HepG2 (cell line): ENCODE measurements around the gene TCF3.

Experiments used
- ARNTL ChIP-seq: sonication (generic); formaldehyde crosslinking; IDR thresholded peaks from 2 replicates; pipeline ENCODE4 v1.4.0; 2020; ENCODE audit warnings: mild to moderate bottlenecking, missing genetic modification reagents
- ATF1 ChIP-seq: IDR thresholded peaks from 2 replicates; pipeline ENCODE4 v1.6.1; 2016; ENCODE audit warnings: mild to moderate bottlenecking, control low read depth
- MXD1 ChIP-seq: sonication (generic); formaldehyde crosslinking; IDR thresholded peaks from 2 replicates; pipeline ENCODE4 v1.4.0; 2020; ENCODE audit warnings: mild to moderate bottlenecking, missing genetic modification reagents
- NCOR1 ChIP-seq: fragments of 200-600 bp; sonication (generic); IDR thresholded peaks from 2 replicates; pipeline ENCODE4 v1.7.0; 2017; ENCODE audit warnings: antibody characterized with exemption, low read length, borderline replicate concordance
- NFE2L1 ChIP-seq: sonication (generic); formaldehyde crosslinking; IDR thresholded peaks from 2 replicates; pipeline ENCODE4 v1.4.0; 2020; ENCODE audit warnings: missing genetic modification reagents, mild to moderate bottlenecking, borderline replicate concordance
- SCMH1 ChIP-seq: sonication (generic); formaldehyde crosslinking; IDR thresholded peaks from 2 replicates; pipeline ENCODE4 v1.9.0; 2021; ENCODE audit warnings: missing genetic modification reagents, mild to moderate bottlenecking, borderline replicate concordance
- SETDB1 ChIP-seq: sonication (generic); formaldehyde crosslinking; IDR thresholded peaks from 2 replicates; pipeline ENCODE4 v1.5.1; 2020; ENCODE audit warnings: missing genetic modification reagents, mild to moderate bottlenecking, borderline replicate concordance
- THAP7 ChIP-seq: sonication (generic); formaldehyde crosslinking; IDR thresholded peaks from 2 replicates; pipeline ENCODE4 v1.8.1; 2023; ENCODE audit warnings: mild to moderate bottlenecking, missing genetic modification reagents
- THAP9 ChIP-seq: sonication (generic); formaldehyde crosslinking; IDR thresholded peaks from 2 replicates; pipeline ENCODE4; 2020; ENCODE audit warnings: missing genetic modification reagents, mild to moderate bottlenecking, borderline replicate concordance
- TOPORS ChIP-seq: sonication (generic); formaldehyde crosslinking; IDR thresholded peaks from 2 replicates; pipeline ENCODE4 v1.8.0; 2023; ENCODE audit warnings: mild to moderate bottlenecking, missing genetic modification reagents
- XBP1 ChIP-seq: sonication (generic); formaldehyde crosslinking; IDR thresholded peaks from 2 replicates; pipeline ENCODE4 v1.5.0; 2020; ENCODE audit warnings: missing genetic modification reagents
- ZNF335 ChIP-seq: sonication (generic); formaldehyde crosslinking; IDR thresholded peaks from 2 replicates; pipeline ENCODE4 v1.4.0; 2020; ENCODE audit warnings: missing genetic modification reagents
- ZNF350 ChIP-seq: sonication (generic); formaldehyde crosslinking; IDR thresholded peaks from 2 replicates; pipeline ENCODE4 v1.4.0; 2020; ENCODE audit warnings: mild to moderate bottlenecking, low read depth, missing genetic modification reagents, borderline replicate concordance
- ZNF614 ChIP-seq: IDR thresholded peaks from 2 replicates; pipeline ENCODE4 v1.6.1; 2018; ENCODE audit warnings: missing biosample characterization, missing genetic modification reagents, inconsistent platforms, borderline replicate concordance

GRCh38 chr19:1613146-1613545 lies 39.3 kb downstream of the TCF3 start:
- no peak for TF ChIP-seq TOPORS (CRISPR knock-in tag)
- no peak for TF ChIP-seq ZNF614
- no peak for TF ChIP-seq SETDB1
- no peak for TF ChIP-seq NFE2L1 (CRISPR knock-in tag)
- TF ChIP-seq ZNF350 (CRISPR knock-in tag) = no peak
- TF ChIP-seq SCMH1 (CRISPR knock-in tag) = no peak
- TF ChIP-seq ARNTL (CRISPR knock-in tag) = no peak
- no peak for TF ChIP-seq NCOR1
- no peak for TF ChIP-seq ZNF335 (CRISPR knock-in tag)
- no peak for TF ChIP-seq MXD1 (CRISPR knock-in tag)
- no peak for TF ChIP-seq XBP1 (CRISPR knock-in tag)
- no peak for TF ChIP-seq THAP9 (CRISPR knock-in tag)
- TF ChIP-seq THAP7 (CRISPR knock-in tag) = no peak
- TF ChIP-seq ATF1 = no peak
